ENCODE measurements around the gene EML6. TPM values are rescaled to one million over a fixed set of nuclear protein-coding genes. Genes with fewer than 3 reads are reported as not detected.

Gene EML6
- total RNA-seq, 1 experiment from 2014 or later: 6.6 TPM

GRCh38 chr2:54927751-54928615 is 204.5 kb downstream of the EML6 start:
- Histone ChIP-seq H3K27ac (ENCODE audit: low read depth, low read length) (no peak overlapping the region), H3K27me3 (ENCODE audit: insufficient read depth, low read length) (no peaks in the 10 kb centered on the region), H3K9me3 (ENCODE audit: control insufficient read depth in 1 of 2, insufficient read depth in 1 of 2, low read depth in 1 of 2, low read length in 2 of 2) (no peaks in the 10 kb centered on the region), H3K4me3 (replicated peaks in 1 of 2; ENCODE audit: low read depth in 1 of 2, low read length in 2 of 2) (no peak overlapping the region), H3K9ac (ENCODE audit: low read length) (no peak overlapping the region), H3K36me3 (ENCODE audit: control insufficient read depth in 1 of 2, insufficient read depth in 2 of 2, low read length in 2 of 2) (no peaks in the 10 kb centered on the region), H3K79me2 (ENCODE audit: insufficient read depth, low read length) (no peaks in the 10 kb centered on the region), H3K4me1 (ENCODE audit: control insufficient read depth in 1 of 2, insufficient read depth in 2 of 2, low read length in 2 of 2) (no peaks in the 10 kb centered on the region), H3K9me2 (ENCODE audit: insufficient read depth) (no peaks in the 10 kb centered on the region), H4K20me1 (ENCODE audit: insufficient read depth) (no peaks in the 10 kb centered on the region), H2AFZ (ENCODE audit: low read depth, low read length, poor library complexity, severe bottlenecking) (no peak overlapping the region), H3K4me2 (ENCODE audit: low read length) (no peak overlapping the region)
- TF ChIP-seq FOSL1 (IDR thresholded peaks at IDR 0.05; ENCODE audit: low read depth): no peak
- TF ChIP-seq ZNF274 (IDR thresholded peaks at IDR 0.05; ENCODE audit: low read depth, low read length): no peak
- TF ChIP-seq ZFX (IDR thresholded peaks at IDR 0.05): no peak
- TF ChIP-seq SP1 (IDR thresholded peaks at IDR 0.05; ENCODE audit: low read depth): no peak
- TF ChIP-seq YY1 (IDR thresholded peaks at IDR 0.05; ENCODE audit: extremely low read depth, insufficient replicate concordance, low read depth, low read length): no peak
- TF ChIP-seq CTCF (IDR thresholded peaks at IDR 0.05 in 2 of 3, conservative IDR thresholded peaks at IDR 0.05 in 1 of 3; ENCODE audit: borderline replicate concordance in 1 of 3, insufficient read depth in 1 of 3, low read depth in 2 of 3, low read length in 2 of 3): no peak
- no peak for TF ChIP-seq MAX (IDR thresholded peaks at IDR 0.05)
- TF ChIP-seq ATF3 (IDR thresholded peaks at IDR 0.05): no peak
- no peak for TF ChIP-seq TCF7L2 (IDR thresholded peaks at IDR 0.05; ENCODE audit: borderline replicate concordance, extremely low read depth, insufficient read depth, insufficient read length)
- no peak for TF ChIP-seq ELF1 (IDR thresholded peaks at IDR 0.05; ENCODE audit: borderline replicate concordance, low read depth)
- TF ChIP-seq POLR2AphosphoS5 (IDR thresholded peaks at IDR 0.05; ENCODE audit: low read depth, low read length): no peak
- no peak for TF ChIP-seq EGR1 (IDR thresholded peaks at IDR 0.05; ENCODE audit: low read depth)
- TF ChIP-seq RAD21 (IDR thresholded peaks at IDR 0.05; ENCODE audit: low read depth): no peak
- TF ChIP-seq REST (IDR thresholded peaks at IDR 0.05; ENCODE audit: low read depth): no peak
- TF ChIP-seq CBX3 (IDR thresholded peaks at IDR 0.05; ENCODE audit: low read depth): no peak
- no peak for TF ChIP-seq POLR2A (IDR thresholded peaks at IDR 0.05; ENCODE audit: borderline replicate concordance, extremely low read depth, insufficient read depth, insufficient read length)
- TF ChIP-seq EZH2phosphoT487 (IDR thresholded peaks at IDR 0.05; ENCODE audit: borderline replicate concordance): no peak
- no peak for TF ChIP-seq CEBPB (IDR thresholded peaks at IDR 0.05; ENCODE audit: low read depth)
- no peak for TF ChIP-seq SRF (IDR thresholded peaks at IDR 0.05; ENCODE audit: low read depth)
- no peak for TF ChIP-seq SIN3A (IDR thresholded peaks at IDR 0.05; ENCODE audit: low read depth)
- no peak for ATAC-seq
- intact Hi-C loops (cut with micrococcal nuclease): no loop called here
- RAD21 ChIA-PET (ENCODE audit: low non-redundant PET in 1 of 2, low total read pairs in 2 of 2, uncharacterized antibody in 2 of 2, unreplicated experiment in 2 of 2): no interaction called here
- POLR2A ChIA-PET: no interaction called here
- BruUV-seq (replicated peaks): no TSS peak
- CTCF ChIA-PET: no interaction called here
- no peak for DNase-seq (ENCODE audit: low read depth, low spot score)

All from HCT116 (cell line).